NCI-H69 (cell line): ENCODE results near the gene CYCS.

Experiments
- DNase-seq: peaks from one replicate; lab custom pipeline; 2025; lab: John Stamatoyannopoulos, UW

CYCS gene

GRCh38 chr7:25125137-25125946 is at the start of gene CYCS:
TSS of gene CYCS (minus strand) at chr7:25125260. CDS start at chr7:25124119, 1,141 bp downstream.
- peak; percentile 100 for DNase-seq

GRCh38 chr7:25173184-25173583 is 48.1 kb upstream of the CYCS start:
- DNase-seq: no peak

GRCh38 chr7:25171516-25171915 is 46.5 kb upstream of the CYCS start:
- no peak for DNase-seq

- no peak for DNase-seq
Observed at GRCh38 chr7:25171071-25171470, 46.0 kb upstream of the CYCS start.

GRCh38 chr7:25169683-25170082 is 44.6 kb upstream of the CYCS start:
- no peak for DNase-seq

GRCh38 chr7:25168145-25168544 is 43.1 kb upstream of the CYCS start:
- no peak for DNase-seq

GRCh38 chr7:25167262-25167843 is 42.3 kb upstream of the CYCS start:
- DNase-seq: peak; percentile 5

- peak; percentile 56 for DNase-seq
Observed at GRCh38 chr7:25159983-25160596, 35.0 kb upstream of the CYCS start.

- no peak for DNase-seq
Observed at GRCh38 chr7:25158966-25159365, 33.9 kb upstream of the CYCS start.

GRCh38 chr7:25151773-25152172 is 26.7 kb upstream of the CYCS start:
- DNase-seq: no peak

GRCh38 chr7:25149836-25150235 is 24.8 kb upstream of the CYCS start:
- DNase-seq: no peak

- peak; percentile 18 for DNase-seq
Observed at GRCh38 chr7:25148772-25149575, 23.9 kb upstream of the CYCS start.

GRCh38 chr7:25143763-25144162 is 18.7 kb upstream of the CYCS start:
- no peak for DNase-seq

- no peak for DNase-seq
Observed at GRCh38 chr7:25139536-25139935, 14.5 kb upstream of the CYCS start.

GRCh38 chr7:25134358-25135010 is 9.4 kb upstream of the CYCS start:
- DNase-seq: no peak

GRCh38 chr7:25132430-25132829 is 7.4 kb upstream of the CYCS start:
- DNase-seq: no peak

GRCh38 chr7:25126751-25127150 is 1.7 kb upstream of the CYCS start:
- no peak for DNase-seq

GRCh38 chr7:25124465-25125136 is 459 bp downstream of the CYCS start:
- peak; percentile 68 for DNase-seq

GRCh38 chr7:25122373-25122772 is 2.7 kb downstream of the CYCS start:
- DNase-seq: no peak

- no peak for DNase-seq
Observed at GRCh38 chr7:25121599-25121998, 3.5 kb downstream of the CYCS start.

GRCh38 chr7:25119102-25119501 is 6.0 kb downstream of the CYCS start:
- no peak for DNase-seq
